Trophoblast cell (in vitro differentiated cells and primary cell): ENCODE results near the gene OGFOD3.
A peak's percentile ranks its signal among the peaks of the same experiment; 100 is the strongest.

Experiments
- DNase-seq, 2 donors: peaks; one replicate each; pipeline ENCODE4 v3.0.0-alpha.2; 2016
- H2AFZ ChIP-seq: 2 replicates; pipeline ENCODE4 v1.6.1; 2013; ENCODE audit warnings: low read length, moderate library complexity, mild to moderate bottlenecking; ENCODE audit not compliant: insufficient read depth, poor library complexity
- H2AK5ac ChIP-seq: 2 replicates; pipeline ENCODE4 v1.6.1; 2013; ENCODE audit warnings: mild to moderate bottlenecking, low read length
- H2BK120ac ChIP-seq: 2 replicates; pipeline ENCODE4 v1.6.1; 2013; ENCODE audit warnings: low read length, mild to moderate bottlenecking, moderate library complexity; ENCODE audit not compliant: insufficient read depth, poor library complexity
- H2BK12ac ChIP-seq: 2 replicates; pipeline ENCODE4 v1.6.1; 2013; ENCODE audit warnings: mild to moderate bottlenecking, low read length, moderate library complexity
- H2BK5ac ChIP-seq: 2 replicates; pipeline ENCODE4 v1.6.1; 2013; ENCODE audit warnings: low read length, low read depth, moderate library complexity, mild to moderate bottlenecking; ENCODE audit not compliant: poor library complexity
- H3K14ac ChIP-seq: 2 replicates; pipeline ENCODE4 v1.6.1; 2013; ENCODE audit warnings: mild to moderate bottlenecking, low read length
- H3K18ac ChIP-seq: 2 replicates; pipeline ENCODE4 v1.6.1; 2013; ENCODE audit warnings: mild to moderate bottlenecking, low read length
- H3K23ac ChIP-seq: 2 replicates; pipeline ENCODE4 v1.6.1; 2013; ENCODE audit warnings: low read length
- H3K27ac ChIP-seq: 2 replicates; pipeline ENCODE4 v1.5.1; 2013; ENCODE audit warnings: low read depth, mild to moderate bottlenecking, inconsistent platforms, low read length, moderate library complexity
- H3K27me3 ChIP-seq: 2 replicates; pipeline ENCODE4 v1.6.1; 2013; ENCODE audit warnings: inconsistent platforms, mild to moderate bottlenecking, low read length, moderate library complexity; ENCODE audit not compliant: insufficient read depth
- H3K36me3 ChIP-seq, 2 experiments: 1 replicate in 1 of 2; 2 replicates in 1 of 2; pipeline ENCODE4 v1.6.1; 2013; ENCODE audit warnings: low read length in 2 of 2, mild to moderate bottlenecking in 2 of 2, moderate library complexity in 1 of 2; ENCODE audit not compliant: insufficient read depth in 2 of 2, control insufficient read depth in 1 of 2
- H3K4ac ChIP-seq: 2 replicates; pipeline ENCODE4 v1.6.1; 2013; ENCODE audit warnings: low read depth, mild to moderate bottlenecking, low read length, moderate library complexity
- H3K4me1 ChIP-seq, 2 experiments: 1 replicate in 1 of 2; 2 replicates in 1 of 2; pipeline ENCODE4 v1.6.1; 2013; ENCODE audit warnings: low read length in 2 of 2, mild to moderate bottlenecking in 2 of 2, moderate library complexity in 1 of 2; ENCODE audit not compliant: insufficient read depth in 2 of 2, control insufficient read depth in 1 of 2
- H3K4me2 ChIP-seq: 2 replicates; pipeline ENCODE4 v1.6.1; 2013; ENCODE audit warnings: inconsistent platforms, mild to moderate bottlenecking, low read length, moderate library complexity
- H3K4me3 ChIP-seq: 2 replicates; pipeline ENCODE4 v1.5.1; 2013; ENCODE audit warnings: mild to moderate bottlenecking, low read depth, low read length, inconsistent platforms
- H3K79me1 ChIP-seq: one replicate; pipeline ENCODE4 v1.6.1; 2013; ENCODE audit warnings: low read length
- H3K79me2 ChIP-seq: 2 replicates; pipeline ENCODE4 v1.6.1; 2013; ENCODE audit warnings: low read length, mild to moderate bottlenecking; ENCODE audit not compliant: control insufficient read depth, insufficient read depth, poor library complexity
- H3K9ac ChIP-seq: 2 replicates; pipeline ENCODE4 v1.6.1; 2013; ENCODE audit warnings: mild to moderate bottlenecking, low read length
- H3K9me3 ChIP-seq: 2 replicates; pipeline ENCODE4 v1.6.1; 2013; ENCODE audit warnings: low read depth, mild to moderate bottlenecking, control low read depth, inconsistent platforms, low read length; ENCODE audit not compliant: insufficient read depth
- H4K12ac ChIP-seq: 2 replicates; pipeline ENCODE4 v1.6.1; 2013; ENCODE audit warnings: low read depth, mild to moderate bottlenecking, low read length, moderate library complexity
- H4K8ac ChIP-seq: 2 replicates; pipeline ENCODE4 v1.6.1; 2013; ENCODE audit warnings: low read depth, mild to moderate bottlenecking, low read length, moderate library complexity
- H4K91ac ChIP-seq: one replicate; pipeline ENCODE4 v1.6.1; 2013; ENCODE audit warnings: low read depth, mild to moderate bottlenecking, low read length, moderate library complexity
- WGBS: extraction: QIAGEN DNeasy Blood & Tissue Kit; methylation state at CpG from one replicate; pipeline ENCODE4 v1.1.7; 2013; ENCODE audit warnings: missing lambda C conversion rate; ENCODE audit not compliant: insufficient read length, insufficient coverage; ENCODE audit errors: extremely low coverage; 5-methylcytosine and 5-hydroxymethylcytosine counted together

OGFOD3 gene

DNA sequence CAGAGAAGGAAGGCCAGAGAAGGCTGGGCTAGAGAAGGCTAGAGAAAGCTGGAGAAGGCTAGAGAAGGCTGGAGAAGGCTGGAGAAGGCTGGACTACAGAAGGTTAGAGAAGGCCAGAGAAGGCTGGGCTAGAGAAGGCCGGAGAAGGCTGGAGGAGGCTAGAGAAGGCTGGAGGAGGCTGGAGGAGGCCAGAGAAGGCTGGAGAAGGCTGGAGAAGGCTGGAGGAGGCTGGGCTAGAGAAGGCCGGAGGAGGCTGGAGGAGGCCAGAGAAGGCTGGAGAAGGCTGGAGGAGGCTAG is 6.4 kb upstream of the OGFOD3 start:
- H3K4me2 ChIP-seq = no peak overlapping the region
- no peak overlapping the region for H4K91ac ChIP-seq
- no peak overlapping the region for H3K18ac ChIP-seq
- H3K14ac ChIP-seq = no peak overlapping the region
- H3K79me2 ChIP-seq = no peaks in the 10 kb centered on the region
- DNase-seq = no peak
- no peak overlapping the region for H3K9ac ChIP-seq
- no peaks in the 10 kb centered on the region for H3K4me1 ChIP-seq
- no peak overlapping the region for H3K4ac ChIP-seq
- no peaks in the 10 kb centered on the region for H3K79me1 ChIP-seq
- H2BK5ac ChIP-seq = no peak overlapping the region
- H3K9me3 ChIP-seq = peaks cover 5% of the 10 kb centered on the region
- no peak overlapping the region for H3K27ac ChIP-seq
- H3K27me3 ChIP-seq = no peaks in the 10 kb centered on the region
- H2AK5ac ChIP-seq = no peak overlapping the region
- WGBS = no CpG with 5 or more reads among the region's 2 CpGs
- H3K4me3 ChIP-seq = no peak overlapping the region
- no peak overlapping the region for H2BK12ac ChIP-seq
- H4K12ac ChIP-seq = no peak overlapping the region
- H4K8ac ChIP-seq = no peak overlapping the region
- H3K36me3 ChIP-seq = peaks cover 0 to 6% of the 10 kb centered on the region in 2 experiments
- no peak overlapping the region for H2BK120ac ChIP-seq
- H2AFZ ChIP-seq = no peak overlapping the region
- H3K23ac ChIP-seq = no peak overlapping the region

DNA sequence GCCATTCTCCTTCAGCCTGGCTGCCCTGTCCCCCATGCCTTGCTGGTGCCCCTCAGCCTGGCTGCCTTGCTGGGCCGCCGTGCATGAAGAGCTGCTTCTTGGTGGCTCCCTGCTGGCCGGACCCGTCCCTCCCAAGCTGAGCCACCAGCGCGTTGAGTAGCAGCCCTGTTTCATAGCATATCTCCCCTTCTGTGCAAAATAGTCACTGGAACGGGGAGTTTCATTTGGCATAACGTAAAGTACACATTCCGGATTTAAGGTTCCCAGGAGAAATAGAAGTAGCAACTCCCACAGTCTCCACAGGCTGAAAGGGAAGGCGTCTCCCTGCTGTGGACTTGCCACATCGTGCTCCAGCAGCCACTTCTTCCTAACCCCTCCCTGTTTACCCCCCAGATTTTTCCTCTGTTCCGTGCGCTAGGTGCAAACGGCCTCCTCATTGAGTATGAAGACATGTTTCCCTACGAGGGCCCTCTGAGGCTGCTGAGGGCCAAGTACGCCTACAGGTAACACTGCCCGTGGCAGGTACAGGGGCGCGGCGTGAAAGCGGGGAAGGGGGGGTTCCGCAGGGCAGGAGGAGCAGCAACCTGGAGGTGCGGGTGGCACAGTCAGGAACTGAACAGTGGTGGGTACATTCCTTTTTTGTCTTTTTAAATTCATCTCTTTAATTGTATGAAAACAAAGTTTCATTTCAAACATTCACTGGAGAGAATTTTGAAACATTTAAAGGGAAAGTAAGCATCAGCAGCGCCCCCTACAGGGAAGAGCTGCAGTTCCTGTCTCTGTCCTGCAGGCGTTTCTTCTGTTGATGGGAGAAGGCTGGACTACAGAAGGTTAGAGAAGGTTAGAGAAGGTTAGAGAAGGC is 5.8 kb upstream of the OGFOD3 start:
- Histone ChIP-seq H2AK5ac (no peak overlapping the region), H3K27me3 (no peaks in the 10 kb centered on the region), H2BK5ac (no peak overlapping the region), H3K4me3 (no peak overlapping the region), H2BK120ac (no peak overlapping the region), H3K79me2 (no peaks in the 10 kb centered on the region), H3K9me3 (peaks cover 5% of the 10 kb centered on the region), H3K4me1 (no peaks in the 10 kb centered on the region), H3K4me2 (no peak overlapping the region), H3K9ac (no peak overlapping the region), H2BK12ac (no peak overlapping the region), H4K91ac (no peak overlapping the region), H3K4ac (no peak overlapping the region), H3K36me3 (peaks cover 0 to 6% of the 10 kb centered on the region in 2 experiments), H3K14ac (no peak overlapping the region), H3K27ac (no peak overlapping the region), H2AFZ (no peak overlapping the region), H4K8ac (no peak overlapping the region), H3K23ac (no peak overlapping the region), H4K12ac (no peak overlapping the region), H3K79me1 (no peaks in the 10 kb centered on the region), H3K18ac (no peak overlapping the region)
- peak; percentile 36 to 64 for DNase-seq
- WGBS = no CpG with 5 or more reads among the region's 25 CpGs

DNA sequence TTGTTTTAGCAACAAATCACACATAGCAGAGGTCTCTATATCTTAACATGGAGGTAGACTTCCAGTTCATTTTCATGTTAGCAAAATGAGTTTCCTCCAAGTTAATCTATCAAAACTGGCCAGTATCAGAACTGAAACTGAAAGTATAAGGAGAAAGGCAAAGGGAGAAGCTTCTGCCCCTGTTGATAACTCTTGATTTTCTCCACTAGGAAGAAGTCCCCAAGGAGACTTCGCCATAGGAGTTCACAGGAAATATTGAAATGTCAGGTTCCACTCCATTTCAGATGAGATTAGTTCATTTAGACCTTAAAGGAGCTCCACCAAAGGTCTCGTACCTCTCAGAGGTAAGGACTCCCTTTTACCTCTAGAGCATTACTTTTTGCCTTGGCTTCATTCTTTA is 1.2 kb upstream of the OGFOD3 start:
- Histone ChIP-seq H3K4me3 (no peak overlapping the region), H2BK5ac (no peak overlapping the region), H3K27ac (no peak overlapping the region), H3K79me2 (peaks cover 3% of the 10 kb centered on the region), H3K79me1 (peaks cover 6% of the 10 kb centered on the region), H3K27me3 (no peaks in the 10 kb centered on the region), H3K23ac (no peak overlapping the region), H3K36me3 (peaks cover 0 to 6% of the 10 kb centered on the region in 2 experiments), H3K18ac (no peak overlapping the region), H2BK120ac (no peak overlapping the region), H3K4ac (no peak overlapping the region), H2AFZ (no peak overlapping the region), H3K9ac (no peak overlapping the region), H4K8ac (no peak overlapping the region), H4K12ac (no peak overlapping the region), H3K4me2 (no peak overlapping the region), H3K4me1 (peaks cover 3 to 4% of the 10 kb centered on the region in 2 experiments), H3K9me3 (peaks cover 5% of the 10 kb centered on the region), H2AK5ac (no peak overlapping the region), H2BK12ac (no peak overlapping the region), H4K91ac (no peak overlapping the region), H3K14ac (no peak overlapping the region)
- no CpG with 5 or more reads among the region's 2 CpGs for WGBS
- no peak for DNase-seq

DNA sequence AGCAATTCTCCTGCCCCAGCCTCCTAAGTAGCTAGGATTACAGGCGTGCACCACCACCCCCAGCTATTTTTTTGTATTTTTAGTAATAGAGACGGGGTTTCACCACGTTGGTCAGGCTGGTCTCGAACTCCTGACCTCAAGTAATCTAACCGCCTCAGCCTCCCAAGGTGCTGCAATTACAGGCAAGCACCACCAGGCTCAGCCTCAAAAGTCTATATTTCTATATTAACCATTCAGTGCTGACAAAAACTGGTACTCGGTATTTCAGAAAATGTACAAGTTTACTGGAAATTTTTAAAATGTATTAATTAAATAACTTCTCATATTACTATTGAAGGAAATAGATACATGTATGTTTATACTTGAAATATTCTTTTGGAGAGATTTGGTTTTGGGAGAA is 1.6 kb downstream of the OGFOD3 start:
- Histone ChIP-seq H3K14ac (no peak overlapping the region), H3K4ac (no peak overlapping the region), H3K4me1 (peaks cover 3 to 4% of the 10 kb centered on the region in 2 experiments), H3K79me1 (peaks cover 6% of the 10 kb centered on the region), H3K18ac (no peak overlapping the region), H3K79me2 (peaks cover 3% of the 10 kb centered on the region), H3K9ac (no peak overlapping the region), H2BK5ac (no peak overlapping the region), H4K12ac (no peak overlapping the region), H3K9me3 (peaks cover 2% of the 10 kb centered on the region), H3K23ac (no peak overlapping the region), H4K8ac (no peak overlapping the region), H2AFZ (no peak overlapping the region), H3K27ac (no peak overlapping the region), H3K27me3 (no peaks in the 10 kb centered on the region), H3K4me2 (no peak overlapping the region), H3K36me3 (peaks cover 0 to 6% of the 10 kb centered on the region in 2 experiments), H4K91ac (no peak overlapping the region), H2BK120ac (no peak overlapping the region), H2BK12ac (no peak overlapping the region), H2AK5ac (no peak overlapping the region), H3K4me3 (no peak overlapping the region)
- DNase-seq = no peak
- no CpG with 5 or more reads among the region's 6 CpGs for WGBS
